Naive thymus-derived CD4-positive, alpha-beta T cell (primary cell): ENCODE data around the gene PPP1R36. TPM values are rescaled to one million over a fixed set of nuclear protein-coding genes. Genes with fewer than 3 reads are reported as not detected.

Experiments
- ATAC-seq: fragments of 150-1000 bp; cut with Tn5 transposase; 2 replicates; pipeline ENCODE4 v1.10.0; 2021; ENCODE audit warnings: mild to moderate bottlenecking, moderate library complexity
- CTCF ChIA-PET: fragments of 350-600 bp; sonication (Branson Sonifier 250); formaldehyde crosslinking; loops from one replicate; lab custom pipeline; 2021; ENCODE audit warnings: antibody characterized with exemption; lab: Charles Lee
- POLR2A ChIA-PET: fragments of 350-600 bp; sonication (Branson Sonifier 250); formaldehyde crosslinking; loops from one replicate; lab custom pipeline; 2021; ENCODE audit warnings: antibody characterized with exemption, inconsistent platforms; lab: Charles Lee
- DNase-seq, 9 donors: peaks; one replicate each; pipeline versions ENCODE4 v3.0.0 to v3.0.0-alpha.2; 2020 to 2022; ENCODE audit warnings: mixed read lengths in 1 of 9
- H3K27ac ChIP-seq: one replicate; pipeline ENCODE4 v1.7.0; 2013; ENCODE audit warnings: mild to moderate bottlenecking, low read depth, low read length, moderate library complexity
- H3K27me3 ChIP-seq, 2 donors: one replicate each; pipeline ENCODE4 v1.7.0; 2013; ENCODE audit warnings: low read length in 2 of 2, mild to moderate bottlenecking in 2 of 2, moderate library complexity in 2 of 2; ENCODE audit not compliant: control insufficient read depth in 2 of 2, insufficient read depth in 2 of 2
- H3K36me3 ChIP-seq, 3 experiments: 1 replicate in 2 of 3; 2 replicates in 1 of 3; pipeline ENCODE4 v1.7.0; 2013; ENCODE audit warnings: low read length in 3 of 3, mild to moderate bottlenecking in 3 of 3, moderate library complexity in 1 of 3; ENCODE audit not compliant: insufficient read depth in 3 of 3, control insufficient read depth in 2 of 3
- H3K4me1 ChIP-seq, 2 donors: one replicate each; pipeline ENCODE4 v1.7.0; 2013; ENCODE audit warnings: low read length in 2 of 2, mild to moderate bottlenecking in 2 of 2, moderate library complexity in 1 of 2; ENCODE audit not compliant: control insufficient read depth in 2 of 2, insufficient read depth in 2 of 2
- H3K4me3 ChIP-seq: 2 replicates; pipeline ENCODE4 v1.7.0; 2013; ENCODE audit warnings: mild to moderate bottlenecking, low read length
- H3K9me3 ChIP-seq, 3 experiments: 1 replicate in 2 of 3; 2 replicates in 1 of 3; pipeline ENCODE4 v1.7.0; 2013; ENCODE audit warnings: low read length in 3 of 3; ENCODE audit not compliant: control insufficient read depth in 2 of 3
- H3K27ac Mint-ChIP-seq, 9 donors: one replicate each; pipeline ENCODE4 v1.8.0; 2020 to 2022; ENCODE audit warnings: mixed read lengths in 9 of 9, mild to moderate bottlenecking in 8 of 9, moderate library complexity in 5 of 9, inconsistent platforms in 2 of 9
- H3K27me3 Mint-ChIP-seq, 5 donors: one replicate each; pipeline ENCODE4 v1.8.0; 2021 to 2022; ENCODE audit warnings: mixed read lengths in 5 of 5, mild to moderate bottlenecking in 1 of 5
- H3K36me3 Mint-ChIP-seq, 5 donors: one replicate each; pipeline ENCODE4 v1.8.0; 2020 to 2022; ENCODE audit warnings: mixed read lengths in 5 of 5, mild to moderate bottlenecking in 3 of 5, inconsistent platforms in 1 of 5
- H3K4me1 Mint-ChIP-seq, 7 donors: one replicate each; pipeline ENCODE4 v1.8.0; 2020 to 2022; ENCODE audit warnings: mixed read lengths in 7 of 7, mild to moderate bottlenecking in 3 of 7, inconsistent platforms in 1 of 7
- H3K4me3 Mint-ChIP-seq, 10 donors: one replicate each; pipeline ENCODE4 v1.8.0; 2020 to 2022; ENCODE audit warnings: mild to moderate bottlenecking in 10 of 10, mixed read lengths in 10 of 10, moderate library complexity in 6 of 10, inconsistent platforms in 2 of 10
- H3K9me3 Mint-ChIP-seq, 11 donors: one replicate each; pipeline ENCODE4 v1.8.0; 2020 to 2022; ENCODE audit warnings: mixed read lengths in 11 of 11, mild to moderate bottlenecking in 4 of 11, inconsistent platforms in 1 of 11, moderate library complexity in 1 of 11
- intact Hi-C, 2 donors: fragments of 100-400 bp; cut with micrococcal nuclease; formaldehyde crosslinking; loops; one replicate each; pipeline ENCODE4 v1.15.1; 2023
- polyA plus RNA-seq, 2 donors: library from polyadenylated mRNA; unstranded; fragments of 300-500 nt; fragmentation: Illumina TruSeq; gene quantifications; one replicate each; pipeline ENCODE4 v1.2.3, GENCODE V29; 2021
- total RNA-seq, 6 experiments: library from RNA in 5 of 6; stranded (reverse) in 5 of 6; gene quantifications; 1 replicate in 5 of 6; 2 replicates in 1 of 6; pipeline ENCODE4 v1.2.3 and lab custom pipeline; 2021 to 2026

The PPP1R36 gene
- total and polyA plus RNA-seq, 7 experiments from 2014 or later = 0.30 to 0.31 TPM; not detected in 5

GRCh38 chr14:64580467-64580866 lies 30.7 kb downstream of the PPP1R36 start:
- intact Hi-C loops = no loop called here
- Mint-ChIP-seq H3K36me3 (no peaks in the 10 kb centered on the region), H3K27me3 (peaks cover 0 to 2% (median 0%) of the 10 kb centered on the region in 5 donors), H3K27ac (no peak overlapping the region), H3K4me3 (no peak overlapping the region), H3K9me3 (no peaks in the 10 kb centered on the region), H3K4me1 (no peaks in the 10 kb centered on the region)
- Histone ChIP-seq H3K36me3 (no peaks in the 10 kb centered on the region), H3K4me3 (no peak overlapping the region), H3K27me3 (no peaks in the 10 kb centered on the region), H3K4me1 (no peaks in the 10 kb centered on the region), H3K27ac (no peak overlapping the region), H3K9me3 (no peaks in the 10 kb centered on the region)
- CTCF ChIA-PET = interaction anchor here (0.6 kb wide), 1 partner anchor 60 kb away, joined by 3 read pairs; no protein-coding TSS in a partner anchor
- ATAC-seq = no peak
- no peak for DNase-seq
- POLR2A ChIA-PET = no interaction called here

GRCh38 chr14:64581363-64581762 lies 31.6 kb downstream of the PPP1R36 start:
- ChIA-PET POLR2A (no interaction called here), CTCF (no interaction called here)
- H3K4me3 Mint-ChIP-seq = no peak overlapping the region
- H3K36me3 Mint-ChIP-seq = peaks cover 0 to 2% (median 0%) of the 10 kb centered on the region in 5 donors
- no peaks in the 10 kb centered on the region for H3K4me1 Mint-ChIP-seq
- no peaks in the 10 kb centered on the region for H3K9me3 ChIP-seq
- DNase-seq = no peak
- no peak overlapping the region for H3K27ac Mint-ChIP-seq
- no peak for ATAC-seq
- H3K4me3 ChIP-seq = no peak overlapping the region
- H3K27me3 Mint-ChIP-seq = peaks cover 0 to 2% (median 0%) of the 10 kb centered on the region in 5 donors
- H3K27ac ChIP-seq = no peak overlapping the region
- H3K27me3 ChIP-seq = no peaks in the 10 kb centered on the region
- no peaks in the 10 kb centered on the region for H3K36me3 ChIP-seq
- intact Hi-C loops = no loop called here
- H3K4me1 ChIP-seq = no peaks in the 10 kb centered on the region
- peaks cover 0 to under 1% (median 0%) of the 10 kb centered on the region in 11 donors for H3K9me3 Mint-ChIP-seq

- H3K36me3 ChIP-seq = no peaks in the 10 kb centered on the region
- H3K9me3 Mint-ChIP-seq = peaks cover 0 to 1% (median 0%) of the 10 kb centered on the region in 11 donors
- intact Hi-C loops = no loop called here
- ATAC-seq = no peak
- H3K27me3 Mint-ChIP-seq = peaks cover 0 to 2% (median 0%) of the 10 kb centered on the region in 5 donors
- H3K4me1 ChIP-seq = no peaks in the 10 kb centered on the region
- no peaks in the 10 kb centered on the region for H3K27me3 ChIP-seq
- H3K36me3 Mint-ChIP-seq = peaks cover 0 to 3% (median 0%) of the 10 kb centered on the region in 5 donors
- no peak overlapping the region for H3K4me3 ChIP-seq
- ChIA-PET POLR2A (no interaction called here), CTCF (no interaction called here)
- no peaks in the 10 kb centered on the region for H3K4me1 Mint-ChIP-seq
- DNase-seq = no peak
- no peaks in the 10 kb centered on the region for H3K9me3 ChIP-seq
- no peak overlapping the region for H3K4me3 Mint-ChIP-seq
- H3K27ac Mint-ChIP-seq = no peak overlapping the region
- H3K27ac ChIP-seq = no peak overlapping the region
Observed at GRCh38 chr14:64581817-64582216, 32.1 kb downstream of the PPP1R36 start.

- peaks cover 0 to 1% (median 0%) of the 10 kb centered on the region in 11 donors for H3K9me3 Mint-ChIP-seq
- H3K4me1 Mint-ChIP-seq = no peaks in the 10 kb centered on the region
- H3K27ac ChIP-seq = no peak overlapping the region
- no peak for ATAC-seq
- no peaks in the 10 kb centered on the region for H3K36me3 ChIP-seq
- no peaks in the 10 kb centered on the region for H3K4me1 ChIP-seq
- intact Hi-C loops = no loop called here
- CTCF ChIA-PET = no interaction called here
- H3K27ac Mint-ChIP-seq = peak overlapping the region in 1 of 9 donors; percentile 55
- peaks cover 0 to 3% (median 0%) of the 10 kb centered on the region in 5 donors for H3K36me3 Mint-ChIP-seq
- H3K4me3 Mint-ChIP-seq = no peak overlapping the region
- POLR2A ChIA-PET = no interaction called here
- no peak overlapping the region for H3K4me3 ChIP-seq
- peaks cover 0 to 8% (median 0%) of the 10 kb centered on the region in 5 donors for H3K27me3 Mint-ChIP-seq
- no peaks in the 10 kb centered on the region for H3K9me3 ChIP-seq
- DNase-seq = no peak
- H3K27me3 ChIP-seq = no peaks in the 10 kb centered on the region
Observed at GRCh38 chr14:64584190-64584589, 34.4 kb downstream of the PPP1R36 start.

GRCh38 chr14:64591809-64592208 lies 42.0 kb downstream of the PPP1R36 start:
- H3K36me3 ChIP-seq = no peaks in the 10 kb centered on the region
- ATAC-seq = no peak
- intact Hi-C loops = no loop called here
- POLR2A ChIA-PET = no interaction called here
- H3K27me3 ChIP-seq = no peaks in the 10 kb centered on the region
- DNase-seq = no peak
- CTCF ChIA-PET = no interaction called here
- H3K36me3 Mint-ChIP-seq = no peaks in the 10 kb centered on the region
- peaks cover 0 to 1% (median 0%) of the 10 kb centered on the region in 11 donors for H3K9me3 Mint-ChIP-seq
- no peaks in the 10 kb centered on the region for H3K4me1 Mint-ChIP-seq
- peaks cover 0 to 42% (median 4%) of the 10 kb centered on the region in 5 donors for H3K27me3 Mint-ChIP-seq
- no peaks in the 10 kb centered on the region for H3K9me3 ChIP-seq
- H3K27ac Mint-ChIP-seq = no peak overlapping the region
- H3K4me3 Mint-ChIP-seq = no peak overlapping the region
- H3K4me1 ChIP-seq = no peaks in the 10 kb centered on the region
- no peak overlapping the region for H3K27ac ChIP-seq
- no peak overlapping the region for H3K4me3 ChIP-seq

- Mint-ChIP-seq H3K9me3 (peaks cover 0 to 1% (median 0%) of the 10 kb centered on the region in 11 donors), H3K4me1 (peaks cover 0 to 6% (median 0%) of the 10 kb centered on the region in 7 donors), H3K27ac (no peak overlapping the region), H3K27me3 (peaks cover 0 to 44% (median 9%) of the 10 kb centered on the region in 5 donors), H3K36me3 (no peaks in the 10 kb centered on the region), H3K4me3 (no peak overlapping the region)
- no peak overlapping the region for H3K4me3 ChIP-seq
- H3K4me1 ChIP-seq = no peaks in the 10 kb centered on the region
- ATAC-seq = no peak
- H3K36me3 ChIP-seq = no peaks in the 10 kb centered on the region
- no peak for DNase-seq
- CTCF ChIA-PET = interaction anchor here (0.6 kb wide), 1 partner anchor 77 kb away, joined by 4 read pairs; no protein-coding TSS in a partner anchor
- intact Hi-C loops = no loop called here
- POLR2A ChIA-PET = no interaction called here
- no peaks in the 10 kb centered on the region for H3K27me3 ChIP-seq
- no peak overlapping the region for H3K27ac ChIP-seq
- no peaks in the 10 kb centered on the region for H3K9me3 ChIP-seq
Observed at GRCh38 chr14:64594438-64594837, 44.7 kb downstream of the PPP1R36 start.

- peaks cover 10 to 42% (median 25%) of the 10 kb centered on the region in 5 donors for H3K27me3 Mint-ChIP-seq
- H3K9me3 Mint-ChIP-seq = no peaks in the 10 kb centered on the region
- H3K4me1 ChIP-seq = no peaks in the 10 kb centered on the region
- no peak overlapping the region for H3K27ac ChIP-seq
- H3K4me3 ChIP-seq = no peak overlapping the region
- no peaks in the 10 kb centered on the region for H3K27me3 ChIP-seq
- peaks cover 0 to 6% (median 0%) of the 10 kb centered on the region in 7 donors for H3K4me1 Mint-ChIP-seq
- intact Hi-C loops = no loop called here
- no peak overlapping the region for H3K4me3 Mint-ChIP-seq
- CTCF ChIA-PET = no interaction called here
- H3K9me3 ChIP-seq = no peaks in the 10 kb centered on the region
- no peak overlapping the region for H3K27ac Mint-ChIP-seq
- POLR2A ChIA-PET = no interaction called here
- ATAC-seq (no peak), DNase-seq (no peak)
- H3K36me3 ChIP-seq = no peaks in the 10 kb centered on the region
- no peaks in the 10 kb centered on the region for H3K36me3 Mint-ChIP-seq
Observed at GRCh38 chr14:64598404-64598803, 48.6 kb downstream of the PPP1R36 start.
